WERI-Rb-1 (cell line): ENCODE results near the gene CEP78.

Source experiments
- DNase-seq: peaks from one replicate; pipeline ENCODE4 v3.0.0-alpha.2; 2020
- H3K27ac ChIP-seq: fragments of 250-450 bp; sonication (Bioruptor Pico); 2 replicates; pipeline ENCODE4 v1.5.1; 2020; ENCODE audit warnings: mild to moderate bottlenecking, moderate library complexity
- H3K27me3 ChIP-seq: fragments of 250-450 bp; sonication (Bioruptor Pico); 2 replicates; pipeline ENCODE4 v1.5.1; 2021; ENCODE audit warnings: mild to moderate bottlenecking, low read depth, moderate library complexity; ENCODE audit not compliant: insufficient read depth, severe bottlenecking
- H3K36me3 ChIP-seq: fragments of 250-450 bp; sonication (Bioruptor Pico); 2 replicates; pipeline ENCODE4 v1.5.1; 2020; ENCODE audit warnings: mild to moderate bottlenecking, moderate library complexity
- H3K4me3 ChIP-seq: 2 replicates; pipeline ENCODE4 v1.5.1; 2011; ENCODE audit warnings: low read depth, mild to moderate bottlenecking, control low read depth, low read length
- H3K9me3 ChIP-seq: fragments of 250-450 bp; sonication (Bioruptor Pico); 2 replicates; pipeline ENCODE4 v1.5.1; 2021; ENCODE audit warnings: mild to moderate bottlenecking, moderate library complexity; ENCODE audit not compliant: severe bottlenecking
- CTCF ChIP-seq: IDR thresholded peaks from 2 replicates; pipeline ENCODE4 v1.5.1; 2011; ENCODE audit warnings: low read depth, mild to moderate bottlenecking, control low read depth, inconsistent platforms, low read length

The CEP78 gene

GRCh38 chr9:78321505-78321904, 85.6 kb downstream of the CEP78 start:
- no peaks in the 10 kb centered on the region for H3K36me3 ChIP-seq
- no peak for DNase-seq
- H3K4me3 ChIP-seq = no peak overlapping the region
- TF ChIP-seq CTCF = no peak
- no peaks in the 10 kb centered on the region for H3K27me3 ChIP-seq
- H3K27ac ChIP-seq = no peak overlapping the region
- no peaks in the 10 kb centered on the region for H3K9me3 ChIP-seq

DNA sequence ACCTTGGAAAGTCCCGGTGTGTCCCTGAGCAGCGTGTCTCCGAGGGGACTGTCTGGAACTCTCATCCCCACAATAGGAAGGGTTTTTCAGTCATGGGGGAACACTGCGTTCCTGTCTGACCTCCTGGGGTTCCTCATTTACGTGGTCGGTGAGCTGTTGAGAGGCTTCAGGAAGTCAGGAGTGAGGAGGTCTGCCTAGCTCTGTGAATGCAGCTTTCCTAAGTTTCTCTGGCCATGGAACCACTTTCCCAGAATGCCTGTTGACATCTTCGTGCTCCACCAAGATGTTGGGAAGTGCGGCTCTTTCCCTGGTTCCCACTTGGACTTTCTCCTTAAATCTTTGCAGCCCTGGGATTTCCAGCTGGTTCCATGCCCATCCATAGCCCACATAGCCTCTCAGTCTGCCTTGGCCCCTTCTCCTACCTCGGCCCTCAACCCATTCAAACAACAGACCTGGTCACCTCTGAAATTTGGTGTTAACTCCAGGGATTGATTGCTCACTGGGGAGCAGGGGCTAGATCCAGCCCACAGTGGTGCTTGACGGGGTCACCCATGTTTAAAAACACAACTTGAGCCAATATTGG, 88.3 kb downstream of the CEP78 start:
- TF ChIP-seq CTCF = no peak

DNA sequence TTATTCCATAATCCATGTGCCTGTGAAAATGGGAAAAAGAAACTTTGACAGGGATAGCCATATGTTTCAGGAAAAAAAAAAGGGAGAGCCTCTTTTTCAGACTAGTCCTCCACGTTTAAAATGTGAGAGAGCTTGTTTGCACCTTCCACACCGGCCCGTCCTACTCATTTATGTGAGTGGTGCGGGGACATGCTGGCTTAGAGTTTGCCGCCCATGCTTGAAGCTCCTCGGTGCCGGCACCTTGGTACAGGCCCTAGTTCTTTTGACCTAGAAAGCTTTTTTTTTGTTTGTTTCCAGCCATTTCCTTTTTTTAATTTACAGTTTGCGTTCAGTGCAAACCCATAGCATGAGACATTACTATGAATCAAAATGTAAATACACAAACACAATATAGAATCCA, 88.8 kb downstream of the CEP78 start:
- no peak for TF ChIP-seq CTCF
- Histone ChIP-seq H3K9me3 (no peaks in the 10 kb centered on the region), H3K27me3 (no peaks in the 10 kb centered on the region), H3K36me3 (no peaks in the 10 kb centered on the region), H3K4me3 (no peak overlapping the region), H3K27ac (no peak overlapping the region)
- DNase-seq = no peak

More for the DNA sequence above, 88.3 kb downstream of the CEP78 start:
- Histone ChIP-seq H3K36me3 (no peaks in the 10 kb centered on the region), H3K27me3 (no peaks in the 10 kb centered on the region), H3K4me3 (no peak overlapping the region), H3K9me3 (no peaks in the 10 kb centered on the region), H3K27ac (no peak overlapping the region)
- DNase-seq = no peak

GRCh38 chr9:78325343-78325742, 89.5 kb downstream of the CEP78 start:
- H3K27me3 ChIP-seq = no peaks in the 10 kb centered on the region
- H3K9me3 ChIP-seq = no peaks in the 10 kb centered on the region
- no peaks in the 10 kb centered on the region for H3K36me3 ChIP-seq
- no peak overlapping the region for H3K4me3 ChIP-seq
- no peak for TF ChIP-seq CTCF
- DNase-seq = no peak
- H3K27ac ChIP-seq = no peak overlapping the region

- no peaks in the 10 kb centered on the region for H3K9me3 ChIP-seq
- H3K27ac ChIP-seq = no peak overlapping the region
- TF ChIP-seq CTCF = no peak
- no peaks in the 10 kb centered on the region for H3K27me3 ChIP-seq
- no peak overlapping the region for H3K4me3 ChIP-seq
- no peak for DNase-seq
- no peaks in the 10 kb centered on the region for H3K36me3 ChIP-seq
Observed at GRCh38 chr9:78325846-78326360, 90.0 kb downstream of the CEP78 start.

DNA sequence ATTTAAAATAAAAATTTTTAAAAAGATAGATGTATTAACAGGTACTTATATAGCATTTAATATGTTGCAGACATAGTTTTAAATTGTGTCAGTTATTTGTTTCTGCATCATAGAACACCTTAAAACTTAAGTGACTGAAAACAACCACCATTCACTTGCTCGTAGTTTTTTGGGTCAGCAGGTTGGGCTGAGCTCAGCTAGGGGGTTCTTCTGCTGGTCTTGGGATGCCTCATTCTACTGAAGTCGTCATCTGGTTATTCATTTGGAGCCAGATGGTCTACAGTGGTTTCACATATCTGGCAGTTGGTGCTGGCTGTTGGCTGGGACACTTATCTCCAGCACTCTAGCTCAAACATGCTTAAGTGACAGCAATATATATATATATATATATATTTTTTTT, 90.7 kb downstream of the CEP78 start:
- no peak for TF ChIP-seq CTCF
- no peaks in the 10 kb centered on the region for H3K27me3 ChIP-seq
- no peak overlapping the region for H3K27ac ChIP-seq
- no peak overlapping the region for H3K4me3 ChIP-seq
- no peaks in the 10 kb centered on the region for H3K9me3 ChIP-seq
- no peak for DNase-seq
- H3K36me3 ChIP-seq = no peaks in the 10 kb centered on the region
